Measurements from ENCODE around the gene IFI16.
A peak's percentile ranks its signal among the peaks of the same experiment; 100 is the strongest.
"Not testable (repeated sequence)": the region's sequence is repeated elsewhere in the genome, so short reads cannot be mapped to it uniquely, and the experiment has no call there.

Gene IFI16

DNA sequence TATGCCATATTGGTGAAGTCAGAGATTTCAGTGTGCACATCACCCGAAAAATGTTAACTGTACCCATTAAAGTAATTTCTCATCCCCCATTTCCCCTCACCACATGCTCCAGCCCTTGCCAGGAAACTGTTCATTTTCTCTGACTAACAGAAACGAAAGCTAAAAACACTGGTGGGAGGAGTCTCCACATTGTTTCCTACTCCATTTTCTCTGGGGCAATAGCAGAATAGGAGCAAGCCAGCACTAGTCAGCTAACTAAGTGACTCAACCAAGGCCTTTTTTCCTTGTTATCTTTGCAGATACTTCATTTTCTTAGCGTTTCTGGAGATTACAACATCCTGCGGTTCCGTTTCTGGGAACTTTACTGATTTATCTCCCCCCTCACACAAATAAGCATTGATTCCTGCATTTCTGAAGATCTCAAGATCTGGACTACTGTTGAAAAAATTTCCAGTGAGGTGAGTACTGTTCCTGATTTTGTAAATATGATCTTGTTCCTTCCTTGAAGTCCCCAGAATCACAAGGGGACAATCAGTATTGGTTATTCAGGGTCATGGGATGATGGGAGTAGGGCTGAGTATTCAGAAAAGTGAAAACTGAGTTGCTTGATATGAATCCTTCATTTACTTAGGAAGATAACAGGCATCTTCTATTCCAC lies at the start of gene IFI16:
TSS of gene IFI16 (plus strand) at position 204 of the 658 bp plus-strand sequence. CDS start 4,774 bp downstream, outside the sequence.
- DNase-seq = peak; percentile 60

DNA sequence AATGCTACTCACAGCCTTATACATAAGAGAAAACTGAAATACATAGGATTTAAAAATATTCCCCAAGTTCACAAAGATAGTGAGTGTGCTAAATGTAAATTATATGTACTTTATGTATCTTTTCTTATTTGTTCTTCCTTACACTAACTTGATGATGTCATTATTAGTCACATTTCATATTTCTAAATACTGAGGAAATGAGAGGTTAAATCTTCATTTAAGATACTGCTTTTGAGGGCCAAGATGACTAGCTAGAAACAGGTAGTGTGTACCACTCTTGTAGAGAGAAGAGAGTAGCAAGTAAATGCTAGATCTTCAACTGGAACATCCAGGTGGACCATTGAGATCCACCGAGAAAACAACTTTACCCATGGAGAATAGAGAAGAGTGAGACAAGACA lies 48.5 kb upstream of the IFI16 start:
- DNase-seq = no peak

DNA sequence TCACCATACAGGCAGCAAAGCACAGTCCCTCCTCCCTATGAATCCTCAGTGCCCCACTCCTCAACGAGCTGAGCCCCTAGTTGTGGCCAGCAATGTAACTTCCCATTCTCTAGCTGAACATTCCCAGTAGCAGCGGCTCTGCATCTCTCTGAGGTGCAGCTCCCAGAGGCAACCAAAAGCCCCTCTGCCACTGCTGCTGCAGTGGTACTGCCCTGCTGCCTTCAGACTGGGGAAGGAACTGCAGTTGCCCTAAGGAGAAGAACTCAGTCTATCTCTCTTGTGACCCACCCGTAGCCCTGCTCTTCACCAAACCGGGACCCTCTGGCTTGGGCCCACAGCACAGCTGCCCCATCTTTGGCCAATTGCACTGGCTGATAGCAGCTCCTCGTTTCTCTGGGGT lies 46.7 kb upstream of the IFI16 start:
- no peak for DNase-seq

DNA sequence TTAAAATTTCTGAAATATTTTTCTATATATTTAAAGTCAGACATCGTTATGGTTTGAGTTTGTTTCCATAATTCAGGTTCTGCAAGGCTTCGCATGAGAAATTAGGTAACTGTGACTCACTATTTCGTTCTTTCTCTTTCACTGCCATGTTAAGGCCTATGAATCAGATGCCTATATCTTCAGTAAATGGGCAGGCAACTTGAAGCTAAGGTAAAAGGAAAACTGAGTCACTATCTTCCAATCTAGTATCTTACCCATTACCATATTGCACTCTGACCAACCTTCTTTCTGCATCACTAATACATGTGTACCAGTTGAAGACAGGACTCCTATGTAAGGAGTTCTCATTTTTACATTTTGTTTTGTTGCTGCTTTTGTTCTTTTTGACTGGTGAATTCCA lies 40.5 kb upstream of the IFI16 start:
- DNase-seq = no peak

- no peak for DNase-seq
These were observed 39.9 kb upstream of the IFI16 start for GRCh38 chr1:158969855-158970254.

DNA sequence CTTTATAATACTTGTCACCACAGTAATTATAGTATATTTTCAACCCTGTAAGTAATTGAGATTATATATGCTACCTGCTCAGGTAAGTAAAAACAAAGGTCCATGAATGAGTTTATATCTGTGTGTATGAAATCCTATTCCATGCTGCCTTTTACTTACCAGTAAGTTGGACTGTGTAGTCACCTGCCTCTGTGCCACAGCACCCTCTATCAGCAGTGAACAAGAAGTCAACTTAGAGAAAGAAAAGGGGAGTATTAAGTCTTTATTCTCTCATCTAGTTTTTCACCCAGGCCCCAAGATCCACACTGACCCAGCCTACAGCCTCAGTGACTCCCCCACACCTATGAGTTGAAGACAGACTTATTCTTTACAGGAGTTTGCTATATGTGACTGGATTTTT lies 36.9 kb upstream of the IFI16 start:
- no peak for DNase-seq

DNA sequence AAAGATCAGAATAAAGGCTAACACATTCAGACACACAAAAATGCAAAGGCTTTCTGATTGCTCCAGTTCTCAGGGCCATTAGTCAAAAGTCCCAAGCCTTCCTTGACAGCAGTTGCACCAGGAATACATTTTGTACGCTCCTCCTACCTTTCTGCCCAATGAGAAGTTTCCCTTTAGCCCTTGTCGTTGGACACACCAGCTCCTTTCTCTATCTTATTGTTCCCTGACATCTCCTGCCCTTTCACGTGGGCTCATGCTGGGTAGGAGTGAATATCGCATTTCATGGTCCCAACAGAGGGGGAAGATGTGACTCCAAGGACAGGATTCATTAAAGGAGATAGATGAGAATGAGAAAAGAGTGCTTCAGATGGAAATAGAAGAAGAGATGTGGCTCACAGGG lies 33.5 kb upstream of the IFI16 start:
- DNase-seq = no peak

DNA sequence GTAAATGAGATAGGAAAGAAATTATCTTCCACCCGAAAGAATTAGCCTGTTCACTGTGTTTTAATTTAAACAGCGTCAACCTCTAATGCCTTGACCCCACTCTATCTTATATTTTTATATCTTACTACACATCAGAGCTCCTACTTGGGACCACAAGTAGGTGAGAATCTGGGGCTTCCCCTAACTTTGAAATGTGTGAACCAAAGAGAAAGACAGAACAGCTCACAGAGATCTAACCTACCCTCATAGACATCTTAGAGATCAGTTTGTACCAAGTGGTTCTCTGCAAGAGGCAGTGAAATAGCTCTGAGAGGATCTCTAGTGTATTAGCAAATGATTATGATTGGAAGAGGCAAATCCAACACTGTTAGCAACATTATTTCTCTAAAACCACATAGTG lies 31.0 kb upstream of the IFI16 start:
- DNase-seq = no peak

DNA sequence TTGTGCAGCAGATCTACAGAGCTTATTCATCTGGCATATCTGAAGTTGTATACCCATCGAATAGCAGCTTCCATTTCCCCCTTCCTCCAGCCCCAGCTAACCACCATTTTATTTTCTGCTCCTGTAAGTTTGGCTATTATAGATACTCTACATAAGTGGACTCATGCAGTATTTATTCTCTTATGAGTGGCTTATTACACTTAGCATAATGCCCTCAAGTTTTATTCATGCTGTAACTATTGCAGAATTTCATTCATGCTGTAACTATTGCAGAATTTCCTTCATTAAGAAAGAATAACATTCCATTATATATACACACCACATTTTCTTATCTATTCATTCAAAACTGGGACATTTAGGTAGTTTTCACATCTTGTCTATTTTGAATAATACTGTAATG lies 30.5 kb upstream of the IFI16 start:
- no peak for DNase-seq

DNA sequence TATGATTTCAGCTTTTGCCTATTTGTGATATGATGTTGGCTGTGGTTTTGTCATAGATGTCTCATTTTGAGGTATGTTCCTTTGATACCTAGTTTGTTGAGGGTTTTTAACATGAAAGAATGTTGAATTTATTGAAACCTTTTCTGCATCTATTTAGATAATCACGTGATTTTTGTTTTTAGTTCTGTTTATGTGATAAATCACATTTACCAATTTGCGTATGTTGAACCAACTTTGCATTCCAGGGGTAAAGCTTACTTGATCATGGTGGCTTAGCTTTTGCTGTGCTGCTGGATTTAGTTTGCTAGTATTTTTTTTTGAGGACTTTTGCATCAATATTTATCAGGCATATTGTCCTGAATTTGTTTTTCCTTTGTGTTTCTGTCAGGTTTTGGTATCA lies 26.5 kb upstream of the IFI16 start:
- DNase-seq = no peak

- DNase-seq = no peak
These were observed 25.3 kb upstream of the IFI16 start for GRCh38 chr1:158984386-158984785.

GRCh38 chr1:158989424-158989823 lies 20.3 kb upstream of the IFI16 start:
- no peak for DNase-seq

DNA sequence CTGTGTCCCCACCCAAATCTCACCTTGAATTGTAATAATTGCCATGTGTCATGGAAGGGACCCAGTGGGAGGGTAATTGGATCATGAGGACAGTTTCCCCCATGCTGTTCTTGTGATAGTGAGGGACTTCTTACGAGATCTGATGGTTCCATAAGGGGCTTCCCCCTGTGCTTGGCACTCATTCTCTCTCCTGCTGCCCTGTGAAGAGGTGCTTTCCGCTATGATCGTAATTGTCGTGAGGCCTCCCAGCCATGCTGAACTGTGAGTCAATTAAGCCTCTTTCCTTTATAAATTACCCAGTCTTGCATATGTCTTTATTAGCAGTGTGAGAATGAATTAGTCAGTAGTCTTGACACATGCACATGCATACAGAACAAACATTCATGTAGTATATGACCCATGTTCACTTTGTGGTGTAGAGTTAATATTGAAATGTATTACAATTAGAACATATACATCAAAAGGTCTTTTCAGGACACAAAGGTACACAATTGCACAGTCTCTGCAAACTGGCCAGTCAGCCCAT lies 16.9 kb upstream of the IFI16 start:
- no peak for DNase-seq

- no peak for DNase-seq
These were observed 12.7 kb upstream of the IFI16 start for GRCh38 chr1:158996998-158997397.

DNA sequence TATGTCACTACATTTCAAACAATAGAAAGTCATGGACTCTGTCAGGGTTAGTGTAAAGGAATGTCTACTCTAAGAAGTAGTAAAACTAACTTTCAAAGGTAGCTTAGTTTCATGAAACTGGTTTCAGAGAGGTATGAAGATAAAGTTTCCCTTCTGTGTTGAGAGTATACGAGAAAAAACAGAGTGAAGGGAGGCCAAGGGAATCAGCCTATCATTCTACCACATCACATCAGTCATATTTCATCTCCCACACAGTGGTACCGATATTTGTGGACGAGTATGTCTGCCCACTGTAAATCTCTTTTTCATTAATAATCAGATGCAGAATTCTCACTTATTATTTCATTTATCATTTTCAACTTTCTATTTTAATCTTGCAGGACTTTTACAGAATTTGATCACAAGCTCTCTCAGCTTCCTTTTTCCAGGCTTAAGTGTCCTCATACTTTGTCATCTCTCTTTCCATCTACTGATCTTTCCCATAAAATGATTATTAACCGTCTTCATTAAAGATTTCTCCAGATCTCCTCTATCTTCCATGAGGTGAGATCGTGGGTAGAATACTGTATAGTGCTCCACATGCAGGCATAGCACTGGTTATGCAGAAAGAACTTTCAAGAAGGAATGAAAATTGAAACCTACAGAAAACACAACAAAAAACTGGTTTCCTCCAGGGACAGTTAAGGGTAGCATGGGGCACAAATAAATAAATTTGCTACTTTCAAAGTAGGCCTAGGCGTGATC lies 11.5 kb upstream of the IFI16 start:
- no peak for DNase-seq

GRCh38 chr1:158998781-158999161 lies 10.9 kb upstream of the IFI16 start:
- DNase-seq = peak; percentile 78

- peak; percentile 87 for DNase-seq
These were observed 10.2 kb upstream of the IFI16 start for GRCh38 chr1:158999316-159000069.

- no peak for DNase-seq
These were observed 9.7 kb upstream of the IFI16 start for GRCh38 chr1:159000070-159000409.

DNA sequence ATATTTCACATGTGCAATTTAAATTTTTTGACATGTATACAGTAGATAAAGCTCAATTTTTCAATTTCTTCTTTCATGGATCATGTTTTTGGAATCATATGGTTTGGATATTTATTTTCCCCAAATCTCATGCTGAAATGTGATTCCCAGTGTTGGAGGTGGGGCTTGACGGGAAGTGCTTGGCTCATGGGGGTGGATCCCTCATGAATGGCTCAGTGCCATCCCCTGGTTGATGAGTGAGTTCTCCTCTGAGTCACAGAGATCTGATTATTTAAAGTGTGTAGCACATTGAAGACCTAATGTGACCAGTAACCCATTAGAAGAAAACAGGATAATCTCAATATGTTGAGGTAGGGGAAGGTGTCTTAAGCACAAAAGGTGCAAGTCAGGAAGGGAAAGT lies 9.1 kb upstream of the IFI16 start:
- peak; percentile 66 for DNase-seq

- no peak for DNase-seq
These were observed 4.5 kb upstream of the IFI16 start for GRCh38 chr1:159005161-159005560.

DNA sequence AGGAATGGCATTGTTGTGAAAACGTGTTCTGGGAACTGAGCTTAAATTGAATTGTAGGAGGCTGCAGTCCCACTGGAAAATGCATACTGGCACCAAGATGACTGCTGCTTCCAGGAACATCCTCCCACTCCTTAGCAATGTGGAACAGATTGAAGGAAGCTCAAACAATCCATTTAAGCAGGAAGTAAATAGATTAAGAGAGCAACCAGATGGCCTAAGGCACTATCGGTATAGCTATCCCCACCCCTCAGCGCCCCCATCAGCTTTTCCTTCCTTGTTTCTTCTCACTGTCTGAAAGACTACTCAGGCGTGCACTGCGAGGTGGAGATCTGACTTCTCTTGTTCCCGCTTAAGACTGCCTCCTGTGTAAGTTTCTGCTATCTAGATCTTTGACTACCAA lies 4.0 kb upstream of the IFI16 start:
- DNase-seq = no peak

GRCh38 chr1:159006210-159006807 lies 3.4 kb upstream of the IFI16 start:
- not testable (repeated sequence) for DNase-seq

DNA sequence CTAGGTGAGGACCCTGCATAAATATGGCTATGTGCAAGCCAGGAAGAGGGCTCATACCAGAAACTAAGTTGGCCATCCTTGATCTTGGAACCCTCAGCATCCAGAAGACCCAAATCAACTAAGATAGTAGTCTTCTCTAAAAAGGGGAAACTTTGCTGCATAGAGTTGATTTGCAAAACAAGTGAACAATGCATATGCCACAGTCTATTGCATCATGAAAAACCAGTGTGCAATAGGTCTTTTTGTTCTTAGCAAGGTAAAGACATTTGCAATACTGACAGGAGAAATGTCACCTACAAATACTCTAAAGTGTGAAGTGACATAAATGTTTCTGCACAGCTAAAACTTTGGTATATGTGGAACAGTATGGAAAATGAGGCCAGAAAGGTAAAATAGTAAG lies 2.0 kb upstream of the IFI16 start:
- no peak for DNase-seq

All from midbrain (tissue), 1 donor.